Peyer's patch (tissue), 4 donors: ENCODE data around the gene RERE.

Experiments used
- CTCF ChIP-seq, 6 experiments: fragments of 450-650 bp in 4 of 6; fragments of 200-600 bp in 2 of 6; sonication (generic) in 1 of 6; IDR thresholded peaks; one replicate each; pipeline ENCODE4 v1.5.1; 2017 to 2019; ENCODE audit warnings: antibody characterized with exemption in 6 of 6, mild to moderate bottlenecking in 3 of 6, moderate library complexity in 1 of 6
- POLR2A ChIP-seq, 2 donors: fragments of 450-650 bp; IDR thresholded peaks; one replicate each; pipeline ENCODE4 v1.5.1; 2017; ENCODE audit warnings: antibody characterized with exemption in 2 of 2, mild to moderate bottlenecking in 2 of 2, moderate library complexity in 2 of 2

DNA sequence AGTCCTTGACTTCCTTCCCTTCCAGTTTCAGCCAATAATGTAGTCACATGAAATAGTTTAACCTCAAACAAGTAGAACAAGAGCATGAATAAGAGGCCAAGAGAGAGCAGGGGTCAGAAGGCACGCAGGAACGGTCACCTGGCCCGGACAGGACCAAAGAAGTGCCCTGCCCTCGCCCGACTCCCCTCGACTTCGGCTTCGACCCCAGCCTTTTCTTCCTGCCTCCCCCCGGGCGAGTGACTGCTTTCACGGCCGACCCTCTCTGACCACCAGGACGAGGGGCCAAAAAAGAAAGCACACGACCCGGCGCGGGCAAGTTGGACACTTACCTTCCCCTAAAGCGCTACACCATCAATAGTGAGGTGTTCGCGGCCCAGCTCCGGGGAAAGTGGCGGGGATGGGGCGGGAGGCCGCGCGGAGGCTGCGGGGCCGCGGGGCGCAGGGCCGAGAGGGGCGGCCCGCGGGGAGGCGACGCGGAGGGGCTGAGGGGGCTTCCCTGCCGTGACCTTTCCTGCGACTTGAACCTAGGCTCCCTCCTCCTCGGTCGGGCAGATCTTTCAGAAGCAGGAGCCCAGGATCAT lies 519 bp downstream of the RERE start:
- TF ChIP-seq CTCF (IDR thresholded peaks at IDR 0.05) (no peak), POLR2A (IDR thresholded peaks at IDR 0.05) (peak in 1 of 2 donors; percentile 30)
